GM12891 (cell line): Measurements from ENCODE around the gene FAM222B. TPM values are rescaled to one million over a fixed set of nuclear protein-coding genes. Genes with fewer than 3 reads are reported as not detected.
A peak's percentile ranks its signal among the peaks of the same experiment; 100 is the strongest.

Source experiments
- DNase-seq: peaks from one replicate; pipeline ENCODE4 v3.0.0; 2011; ENCODE audit warnings: low spot score; ENCODE audit not compliant: insufficient read length
- FAIRE-seq: peaks from 2 replicates; lab custom pipeline; 2011; peaks lifted over from hg19 to GRCh38; lab: Jason Lieb, UNC
- PAX5 ChIP-seq: IDR thresholded peaks from 2 replicates; pipeline ENCODE4 v1.6.1; 2011; ENCODE audit warnings: low read length, moderate library complexity, mild to moderate bottlenecking; ENCODE audit not compliant: insufficient read depth, severe bottlenecking
- POLR2A ChIP-seq: IDR thresholded peaks from 2 replicates; pipeline ENCODE4 v1.6.1; 2011; ENCODE audit warnings: low read depth, low read length, control low read depth
- POLR2AphosphoS5 ChIP-seq: IDR thresholded peaks from 2 replicates; pipeline ENCODE4 v1.6.1; 2011; ENCODE audit warnings: low read depth, low read length, control low read depth
- POU2F2 ChIP-seq: IDR thresholded peaks from 2 replicates; pipeline ENCODE4 v1.6.1; 2011; ENCODE audit warnings: low read depth, mild to moderate bottlenecking, control low read depth, low read length, moderate library complexity
- SPI1 ChIP-seq: IDR thresholded peaks from 2 replicates; pipeline ENCODE4 v1.6.1; 2011; ENCODE audit warnings: low read depth, low read length, control low read depth
- TAF1 ChIP-seq: IDR thresholded peaks from 2 replicates; pipeline ENCODE4 v1.6.1; 2011; ENCODE audit warnings: low read depth, low read length, control low read depth
- polyA plus RNA-seq: library from polyadenylated mRNA; unstranded; fragments of >200 nt; gene quantifications from one replicate; pipeline ENCODE4 v1.2.1, GENCODE V29; 2012; ENCODE audit warnings: low read depth, missing spikeins, inconsistent platforms; ENCODE audit not compliant: missing spikeins

Gene FAM222B, protein sequence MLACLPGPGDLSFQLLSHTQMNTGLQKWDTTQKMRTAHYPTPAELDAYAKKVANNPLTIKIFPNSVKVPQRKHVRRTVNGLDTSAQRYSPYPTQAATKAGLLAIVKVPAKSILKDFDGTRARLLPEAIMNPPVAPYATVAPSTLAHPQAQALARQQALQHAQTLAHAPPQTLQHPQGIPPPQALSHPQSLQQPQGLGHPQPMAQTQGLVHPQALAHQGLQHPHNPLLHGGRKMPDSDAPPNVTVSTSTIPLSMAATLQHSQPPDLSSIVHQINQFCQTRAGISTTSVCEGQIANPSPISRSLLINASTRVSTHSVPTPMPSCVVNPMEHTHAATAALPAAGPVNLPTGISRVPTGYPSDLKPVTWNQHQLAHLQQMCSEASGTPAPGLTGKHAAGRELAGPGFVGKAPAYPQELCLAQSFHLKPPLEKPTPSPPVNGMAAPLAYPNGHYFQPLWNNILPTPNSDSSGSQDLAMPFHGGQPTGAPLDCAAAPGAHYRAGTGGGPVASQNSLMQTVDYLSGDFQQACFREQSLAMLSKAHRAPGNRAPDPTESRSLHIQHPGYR
- polyA plus RNA-seq: 4.8 TPM

DNA sequence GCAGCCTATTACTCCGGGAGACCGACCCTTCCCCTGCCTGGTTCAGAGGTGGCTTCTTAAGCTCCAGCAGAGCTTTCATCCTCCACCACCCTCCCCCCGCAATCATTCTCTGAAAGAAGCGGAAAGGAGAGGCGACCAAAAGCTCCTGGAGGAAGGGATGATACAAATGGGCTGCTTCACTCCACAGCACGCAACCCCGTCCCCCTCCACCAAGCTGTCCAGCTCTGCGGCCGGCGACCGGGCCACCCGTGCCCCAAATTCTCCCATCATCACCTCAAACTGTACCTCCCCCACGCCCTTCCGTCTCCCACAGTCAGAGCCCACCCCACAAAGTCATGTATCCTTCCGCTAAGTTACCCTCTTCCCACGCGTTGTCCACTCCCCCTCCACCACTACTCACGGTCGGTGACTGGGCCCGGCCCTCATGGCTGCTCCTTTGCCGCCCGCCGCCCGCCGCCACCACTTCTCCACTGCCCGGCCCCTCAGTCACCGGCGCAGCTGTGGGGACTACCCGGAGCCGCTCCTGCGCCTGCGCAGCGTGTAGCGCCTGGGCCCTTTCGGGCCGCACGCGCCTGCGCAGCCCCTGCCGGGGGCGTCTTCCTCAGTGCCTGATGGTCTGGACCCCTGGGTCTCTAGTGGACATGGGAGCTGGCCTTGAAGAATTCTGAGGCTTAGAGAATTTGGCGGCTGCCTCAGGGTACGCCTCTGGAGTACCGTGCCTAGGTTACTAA is at the start of gene FAM222B:
Gene FAM222B (minus strand): TSS at position 509 of the 731 bp plus-strand sequence. CDS start 76,123 bp downstream, outside the sequence.
- peak; percentile 92 for FAIRE-seq
- no peak for TF ChIP-seq PAX5
- no peak for TF ChIP-seq SPI1
- TF ChIP-seq POLR2AphosphoS5: no peak; the same call in 1 of the 2 replicates
- TF ChIP-seq POLR2A: peak; percentile 36; the same call in 1 of the 2 replicates
- TF ChIP-seq TAF1: 0 out of 2 replicates have a peak, but pooled peaks have one; percentile 20
- peak; percentile 57; the same call in 1 of the 2 replicates for TF ChIP-seq POU2F2
- DNase-seq: peak; percentile 99

DNA sequence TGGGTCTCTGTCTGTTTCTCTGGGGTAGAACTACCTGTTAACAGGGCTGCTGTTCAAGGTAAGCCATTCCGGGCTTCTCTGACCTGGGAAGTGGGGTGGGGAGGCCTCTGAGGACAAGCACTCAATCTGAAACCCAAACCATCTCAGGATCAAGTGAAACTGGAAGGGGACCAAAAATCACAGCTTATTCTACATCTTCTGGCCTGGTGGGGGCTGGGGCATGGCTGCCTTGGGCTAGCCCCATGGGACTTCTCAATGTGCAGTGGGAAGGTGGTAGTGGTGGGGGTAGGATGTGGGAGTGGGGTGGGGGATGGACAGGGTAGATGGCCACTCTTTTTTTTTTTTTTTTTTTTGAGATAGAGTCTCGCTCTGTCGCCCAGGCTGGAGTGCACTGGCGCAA is 49.4 kb upstream of the FAM222B start:
- DNase-seq: no peak
- no peak for FAIRE-seq
- TF ChIP-seq POU2F2 (no peak), PAX5 (no peak), POLR2A (no peak), POLR2AphosphoS5 (no peak), TAF1 (no peak), SPI1 (no peak)

GRCh38 chr17:28891201-28891600 is 48.6 kb upstream of the FAM222B start:
- no peak for TF ChIP-seq SPI1
- TF ChIP-seq TAF1: no peak
- TF ChIP-seq PAX5: no peak
- TF ChIP-seq POLR2A: no peak
- TF ChIP-seq POLR2AphosphoS5: no peak
- TF ChIP-seq POU2F2: no peak
- no peak for DNase-seq
- no peak for FAIRE-seq

- no peak for DNase-seq
- no peak for FAIRE-seq
- TF ChIP-seq POLR2A (no peak), SPI1 (no peak)
These were observed 47.4 kb upstream of the FAM222B start for GRCh38 chr17:28889996-28890395.

DNA sequence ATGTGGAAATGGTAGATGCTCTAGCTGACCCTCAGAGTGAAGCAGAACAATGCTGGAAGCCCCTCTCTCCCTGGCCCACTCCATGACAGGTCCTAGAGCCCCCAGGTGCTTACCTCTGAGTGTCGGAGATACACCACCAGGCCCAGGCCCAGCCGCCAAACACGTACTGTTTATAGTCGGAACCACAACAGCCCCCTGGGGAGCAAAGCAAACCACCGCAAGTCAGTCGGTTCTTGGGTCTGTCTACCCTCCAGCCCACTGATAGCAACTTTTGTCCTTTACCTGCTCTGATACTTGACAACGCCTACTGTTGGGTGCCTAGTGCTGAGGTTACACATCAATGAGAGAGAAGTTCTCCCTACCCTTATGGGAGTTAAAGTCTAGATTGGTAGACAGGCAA is 46.2 kb upstream of the FAM222B start:
- TF ChIP-seq POLR2A (no peak), POLR2AphosphoS5 (no peak), TAF1 (no peak), PAX5 (no peak), SPI1 (no peak), POU2F2 (no peak)
- no peak for DNase-seq
- FAIRE-seq: no peak

- no peak for TF ChIP-seq POLR2A
- TF ChIP-seq SPI1: peak; percentile 78
- TF ChIP-seq POU2F2: no peak
- FAIRE-seq (peak; percentile 70), DNase-seq (no peak)
These were observed 45.4 kb upstream of the FAM222B start for GRCh38 chr17:28887871-28888471.

GRCh38 chr17:28885951-28886350 is 43.4 kb upstream of the FAM222B start:
- no peak for DNase-seq
- TF ChIP-seq POLR2AphosphoS5 (no peak), TAF1 (no peak), PAX5 (no peak), POU2F2 (no peak), SPI1 (no peak), POLR2A (no peak)
- FAIRE-seq: no peak

- no peak for FAIRE-seq
- no peak for DNase-seq
- TF ChIP-seq POLR2A (no peak), POLR2AphosphoS5 (no peak), PAX5 (no peak), SPI1 (no peak), TAF1 (no peak), POU2F2 (no peak)
These were observed 42.8 kb upstream of the FAM222B start for GRCh38 chr17:28885363-28885762.

GRCh38 chr17:28883967-28884702 is 41.5 kb upstream of the FAM222B start:
- FAIRE-seq (no peak), DNase-seq (no peak)
- TF ChIP-seq PAX5 (no peak), POLR2AphosphoS5 (no peak), POU2F2 (no peak), SPI1 (no peak), POLR2A (no peak), TAF1 (no peak)
